Tongue (tissue), 2 donors: Measurements from ENCODE around the gene CD164. TPM values are rescaled to one million over a fixed set of nuclear protein-coding genes. Genes with fewer than 3 reads are reported as not detected.
"Not testable (repeated sequence)": the region's sequence is repeated elsewhere in the genome, so short reads cannot be mapped to it uniquely, and the experiment has no call there.

Experiments used
- DNase-seq: peaks from one replicate; pipeline ENCODE4 v3.0.0-alpha.2; 2015
- total RNA-seq: library from RNA; depleted of rRNA; stranded (reverse); fragments of >200 nt; gene quantifications from one replicate; pipeline ENCODE4 v1.2.3, GENCODE V29; 2014

The CD164 gene
- total RNA-seq, 1 donor from 2014 or later: 203 TPM

DNA sequence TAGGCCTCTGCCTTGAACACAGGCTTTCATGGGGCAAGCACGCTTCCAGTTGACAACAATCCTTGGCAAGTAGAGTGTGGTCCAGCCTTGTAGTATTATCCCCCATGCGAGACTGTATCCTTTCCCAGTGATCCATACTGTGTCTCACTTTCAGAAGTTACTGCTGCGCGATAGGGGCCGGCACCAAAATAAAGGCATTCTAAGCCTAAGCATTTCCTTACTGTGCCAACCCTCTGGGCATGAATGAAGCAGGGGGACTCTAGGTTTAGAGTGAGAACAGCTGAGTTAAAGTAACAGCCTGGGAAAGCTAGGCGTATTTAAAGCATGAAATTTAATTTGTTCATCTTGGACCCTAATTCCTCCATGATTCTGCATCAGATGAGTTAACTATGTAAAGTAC is 39.4 kb downstream of the CD164 start:
- DNase-seq: peak; percentile 89

DNA sequence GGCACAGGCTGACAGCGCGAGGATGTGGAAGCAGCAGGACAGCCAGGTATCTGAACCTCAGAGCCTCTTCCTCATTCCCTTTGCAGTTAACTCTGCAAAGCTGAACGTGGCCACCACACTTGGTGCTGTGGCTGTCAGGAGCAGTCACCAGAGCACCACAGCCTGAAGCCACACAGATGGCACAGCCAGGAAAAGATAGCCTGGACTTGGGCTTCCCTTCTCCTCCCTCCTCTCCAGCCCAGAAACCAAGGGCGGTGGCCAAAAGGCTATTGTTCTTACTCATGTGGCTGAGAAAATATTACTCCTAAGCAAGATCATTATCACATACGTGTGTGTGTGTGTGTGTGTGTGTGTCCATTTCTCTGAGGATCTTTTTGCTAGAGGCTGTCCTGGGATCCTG is 39.8 kb downstream of the CD164 start:
- no peak for DNase-seq

DNA sequence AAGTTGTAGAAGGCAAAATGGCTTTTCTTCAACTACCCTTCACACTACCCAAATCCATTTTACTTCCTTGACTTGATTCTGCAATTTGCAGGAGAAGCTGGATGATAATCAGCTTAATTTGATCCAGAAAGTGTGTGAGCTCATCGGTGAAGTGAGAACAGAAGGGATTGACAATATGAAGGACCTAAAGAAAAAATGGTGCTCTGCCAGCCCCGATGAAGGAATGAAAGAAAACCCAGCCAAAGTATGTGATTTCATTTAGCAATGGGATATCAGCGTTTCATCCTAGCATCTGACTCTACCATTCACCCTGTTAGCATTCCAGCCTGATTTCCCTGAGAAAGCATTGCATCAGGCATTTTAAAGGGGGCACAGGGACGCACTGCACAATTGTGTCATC is 41.5 kb downstream of the CD164 start:
- DNase-seq: peak; percentile 73

DNA sequence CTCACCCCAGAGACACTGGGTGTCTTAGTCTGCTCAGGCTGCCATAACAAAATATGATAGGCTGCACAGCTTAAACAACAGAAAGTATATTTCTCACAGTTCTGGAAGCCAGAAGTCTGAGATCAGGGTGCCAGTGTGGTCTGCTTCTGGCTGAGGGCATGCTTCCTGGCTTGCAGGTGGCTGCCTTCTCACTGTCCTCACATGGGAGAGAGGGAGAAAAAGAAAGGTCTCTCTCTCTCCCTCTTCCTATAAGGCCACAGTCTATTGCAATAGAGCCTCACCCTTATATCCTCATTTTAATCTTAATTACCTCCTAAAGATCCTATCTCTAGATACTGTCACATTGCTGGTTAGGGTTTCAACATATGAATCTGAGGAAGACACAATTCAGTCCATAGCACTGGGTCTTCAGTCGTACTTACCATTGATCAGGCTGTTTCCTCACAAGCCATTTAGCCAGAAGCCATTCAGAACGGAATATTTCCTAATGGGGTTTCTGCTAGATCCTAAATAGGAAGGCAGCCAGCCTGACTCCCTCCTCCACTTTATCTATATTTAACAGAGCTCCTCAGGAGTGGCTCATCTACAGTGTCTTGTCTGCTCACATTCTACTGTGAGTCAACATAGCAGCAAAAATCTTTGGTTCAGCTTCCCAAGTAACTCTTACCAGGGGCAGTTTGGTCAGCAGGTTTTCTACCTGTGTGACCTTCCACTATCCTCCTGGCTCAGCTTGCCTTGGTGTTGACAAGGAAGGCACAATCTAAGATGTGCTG is 42.2 kb downstream of the CD164 start:
- DNase-seq: no peak

DNA sequence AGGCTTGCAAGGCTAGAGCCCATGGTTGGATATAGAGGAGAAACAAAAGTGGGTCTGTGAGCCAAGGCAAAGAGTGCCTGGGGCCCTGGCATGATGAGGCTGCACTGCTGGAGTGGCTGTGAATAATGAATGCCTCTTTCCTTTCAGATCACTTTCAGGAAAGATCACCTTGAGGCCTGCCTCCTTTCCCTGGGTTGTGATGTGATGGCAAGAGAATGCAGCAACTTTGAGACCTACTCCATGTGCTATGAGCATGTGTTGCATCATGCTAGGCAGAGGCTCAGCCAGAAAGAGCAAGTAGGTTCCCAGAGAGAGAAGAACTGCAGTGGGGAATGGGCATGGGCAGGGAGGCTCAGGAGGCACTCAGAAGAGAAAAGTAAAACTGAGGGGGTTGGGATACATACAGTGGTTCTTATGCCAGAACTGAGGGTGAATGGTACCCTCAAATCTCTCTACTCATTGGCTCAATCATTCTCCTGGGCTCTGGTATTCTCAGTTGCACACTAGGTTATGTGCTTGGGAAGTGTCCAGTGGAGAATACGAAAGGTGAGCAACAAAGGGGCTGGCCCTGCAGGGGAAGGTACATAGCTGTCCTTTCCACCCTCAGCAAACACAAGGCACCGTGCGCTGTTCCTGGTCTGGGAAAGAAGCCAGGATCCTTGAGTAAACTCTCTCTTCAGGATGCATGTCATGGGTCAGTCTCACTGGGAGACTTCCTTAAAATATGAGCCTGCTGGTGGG is 45.9 kb downstream of the CD164 start:
- no peak for DNase-seq

DNA sequence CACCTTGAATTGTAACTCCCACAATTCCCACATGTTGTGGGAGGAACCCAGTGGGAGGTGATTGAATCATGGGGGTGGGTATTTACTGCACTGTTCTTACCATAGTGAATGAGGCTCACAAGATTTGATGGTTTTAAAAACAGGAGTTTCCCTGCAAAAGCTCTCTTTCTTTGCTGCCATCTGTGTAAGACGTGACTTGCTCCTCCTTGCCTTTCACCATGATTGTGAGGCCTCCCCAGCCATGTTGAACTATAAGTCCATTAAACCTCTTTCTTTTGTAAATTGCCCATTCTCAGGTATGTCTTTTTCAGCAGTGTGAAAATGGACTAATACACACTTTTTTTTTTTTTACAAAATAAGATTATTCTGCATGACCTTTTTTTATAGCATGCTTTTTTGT is 48.4 kb downstream of the CD164 start:
- not testable (repeated sequence) for DNase-seq

DNA sequence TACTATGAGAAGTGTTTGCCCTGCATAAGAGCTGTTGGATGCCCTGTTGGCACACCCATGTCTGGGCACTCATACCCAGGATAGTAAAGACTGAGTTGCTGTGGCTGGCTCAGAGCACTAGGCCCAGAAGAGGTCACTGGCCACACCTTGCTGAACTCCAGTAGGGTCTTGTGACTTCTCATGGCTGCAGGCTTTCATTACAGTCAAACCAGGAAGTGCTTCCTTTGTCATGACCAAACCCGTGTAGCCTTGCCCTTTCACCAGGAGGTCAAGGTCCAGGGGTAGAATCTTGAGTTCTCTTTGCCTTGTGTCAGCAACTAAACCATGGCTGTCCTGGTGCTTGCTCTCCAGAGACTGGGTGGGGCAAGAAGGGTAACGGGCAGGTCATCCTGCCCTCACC is 49.5 kb downstream of the CD164 start:
- DNase-seq: no peak

DNA sequence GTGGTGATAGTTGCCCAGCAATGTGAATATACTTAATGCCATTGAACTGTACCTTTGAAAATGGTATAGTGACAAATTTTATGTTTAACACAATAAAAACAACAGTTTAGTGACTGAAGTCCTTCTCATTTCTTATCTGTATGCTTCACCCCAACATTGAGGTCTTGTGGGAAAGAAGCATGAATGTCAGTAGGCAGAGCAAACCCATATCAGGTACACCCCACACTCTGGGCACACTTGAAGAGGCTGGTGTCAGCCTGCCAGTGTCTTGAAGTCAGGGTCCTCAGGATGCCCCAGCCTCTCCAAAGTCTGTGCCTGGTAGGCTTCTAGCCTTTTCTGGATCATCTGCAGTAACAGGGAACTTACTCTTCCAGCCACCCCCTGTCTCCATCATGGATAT is 51.2 kb downstream of the CD164 start:
- no peak for DNase-seq

DNA sequence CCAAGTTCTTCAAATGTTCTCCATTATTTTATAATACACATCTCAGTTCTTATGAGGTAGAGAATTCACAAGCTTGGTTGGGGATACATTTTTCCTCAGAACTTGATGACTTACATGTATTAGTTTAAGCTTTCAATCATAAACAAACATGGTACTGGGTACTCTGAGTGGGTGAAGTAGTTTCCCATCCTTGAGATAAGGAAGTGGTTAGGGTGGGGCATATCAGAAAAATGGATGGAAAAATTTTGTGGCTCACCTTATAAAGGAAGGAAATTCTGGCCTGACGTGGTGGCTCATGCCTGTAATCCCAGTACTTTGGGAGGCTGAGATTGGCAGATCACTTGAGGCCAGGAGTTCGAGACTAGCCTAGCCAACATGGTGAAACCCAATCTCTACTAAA is 52.0 kb downstream of the CD164 start:
- DNase-seq: no peak

DNA sequence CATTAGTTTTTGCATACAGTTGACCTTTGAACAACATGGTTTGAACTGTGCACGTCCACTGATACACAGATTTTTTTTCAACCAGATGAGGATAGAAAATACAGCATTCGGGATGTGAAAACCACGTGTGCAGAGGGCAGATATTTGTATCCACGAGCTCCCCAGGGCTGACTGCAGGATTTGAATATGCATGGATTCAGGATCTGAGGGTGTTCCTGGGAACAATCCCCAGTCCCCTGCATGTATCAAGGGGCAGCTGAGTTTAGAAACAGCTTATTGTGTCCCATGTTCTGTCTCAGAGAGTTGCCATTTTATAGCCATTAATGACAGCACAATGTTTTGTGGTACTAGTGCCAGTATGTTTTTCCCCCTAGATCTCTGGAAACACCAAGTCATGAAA is 53.6 kb downstream of the CD164 start:
- no peak for DNase-seq

DNA sequence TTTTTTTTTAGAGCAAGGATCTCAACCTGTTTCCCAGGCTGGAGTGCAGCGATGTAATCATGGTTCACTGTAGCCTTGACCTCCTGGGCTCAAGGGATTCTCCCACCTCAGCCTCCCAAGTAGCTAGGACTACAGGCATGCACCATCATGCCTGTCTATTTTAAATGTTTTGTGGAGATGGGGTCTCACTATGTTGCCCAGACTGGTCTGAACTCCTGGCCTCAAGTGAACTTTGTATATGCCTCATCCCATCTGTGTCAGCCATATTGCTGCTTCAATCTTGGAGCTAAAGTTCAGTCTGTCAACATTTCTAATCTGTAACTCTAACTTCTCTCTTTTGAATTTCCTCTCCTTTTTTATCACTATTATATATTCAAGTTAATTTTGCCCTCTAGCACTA is 54.3 kb downstream of the CD164 start:
- DNase-seq: no peak

DNA sequence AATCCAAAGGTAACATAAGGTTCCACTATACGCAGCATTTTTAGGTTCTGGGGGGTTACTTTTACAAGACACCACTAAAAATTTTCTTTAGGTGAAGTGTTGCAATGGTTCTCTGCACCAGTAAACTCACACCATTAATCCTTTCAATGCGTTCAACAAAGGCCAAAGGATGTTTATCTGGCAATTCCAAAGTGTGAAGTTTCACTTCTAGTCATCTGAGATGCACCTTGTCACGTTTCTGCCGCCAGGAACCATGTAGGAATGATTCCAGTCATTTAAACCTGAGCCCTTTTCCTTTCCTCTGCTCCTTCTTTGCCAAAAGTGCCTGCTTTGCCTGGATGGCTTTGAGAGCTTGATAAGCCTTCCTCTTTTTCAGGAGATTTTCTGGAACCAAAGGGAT is 54.8 kb downstream of the CD164 start:
- DNase-seq: no peak

DNA sequence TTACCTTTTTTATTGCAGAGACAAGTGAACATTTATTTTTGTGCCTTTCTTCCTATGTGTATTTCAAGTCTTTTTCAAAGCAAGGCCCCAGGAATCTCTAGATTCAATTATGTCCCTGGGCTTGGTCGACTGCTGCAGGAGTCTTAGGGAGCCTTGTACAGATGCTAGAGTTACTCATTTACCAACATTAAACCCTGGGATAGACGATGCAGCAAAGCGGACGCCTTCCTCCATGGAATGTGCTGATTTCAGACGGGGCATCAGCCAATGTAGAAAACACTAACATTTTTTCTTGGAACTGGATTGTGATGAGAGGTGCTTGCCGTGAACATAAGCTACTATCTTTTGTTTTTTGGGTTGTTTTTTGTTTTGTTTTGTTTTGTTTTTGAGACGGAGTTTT is 55.9 kb downstream of the CD164 start:
- DNase-seq: no peak

DNA sequence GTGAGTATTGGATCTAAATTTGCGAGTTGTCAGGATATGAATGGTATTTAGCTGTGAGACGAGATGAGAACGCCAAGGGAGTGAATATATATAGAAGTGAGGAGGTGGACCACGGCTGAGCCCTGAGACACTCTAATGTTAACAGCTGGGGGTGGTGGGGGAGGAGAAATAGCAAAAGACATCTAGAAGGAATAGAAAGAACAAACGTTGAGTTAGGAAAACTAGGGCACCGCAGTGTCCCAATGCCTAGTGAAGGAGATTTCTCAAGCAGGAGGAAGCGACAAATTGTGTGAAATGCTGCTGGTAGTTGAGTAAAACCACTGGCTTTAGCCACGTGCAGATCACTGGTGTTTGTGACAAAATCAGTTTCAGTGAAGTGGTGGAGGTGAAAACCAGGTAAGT is 56.9 kb downstream of the CD164 start:
- no peak for DNase-seq

DNA sequence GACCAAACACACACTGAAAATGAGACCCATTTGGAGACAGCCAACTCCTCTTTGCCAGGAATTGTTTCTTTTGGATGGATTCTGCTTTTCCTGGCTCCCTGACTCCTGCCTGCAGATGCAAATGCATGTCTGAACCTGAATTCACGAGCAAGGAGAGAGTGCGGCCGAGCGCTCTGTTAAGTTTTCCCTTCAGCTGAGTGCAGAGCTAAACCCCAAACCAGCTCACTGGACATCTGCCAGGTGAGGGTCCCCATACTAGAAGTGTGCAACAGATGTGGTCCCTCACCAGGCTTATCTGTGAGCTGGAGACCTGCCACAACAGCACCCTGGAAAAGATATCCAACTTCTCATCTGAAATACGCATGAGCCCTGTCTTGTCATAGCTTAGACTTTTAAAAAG is 59.0 kb downstream of the CD164 start:
- DNase-seq: peak; percentile 71

DNA sequence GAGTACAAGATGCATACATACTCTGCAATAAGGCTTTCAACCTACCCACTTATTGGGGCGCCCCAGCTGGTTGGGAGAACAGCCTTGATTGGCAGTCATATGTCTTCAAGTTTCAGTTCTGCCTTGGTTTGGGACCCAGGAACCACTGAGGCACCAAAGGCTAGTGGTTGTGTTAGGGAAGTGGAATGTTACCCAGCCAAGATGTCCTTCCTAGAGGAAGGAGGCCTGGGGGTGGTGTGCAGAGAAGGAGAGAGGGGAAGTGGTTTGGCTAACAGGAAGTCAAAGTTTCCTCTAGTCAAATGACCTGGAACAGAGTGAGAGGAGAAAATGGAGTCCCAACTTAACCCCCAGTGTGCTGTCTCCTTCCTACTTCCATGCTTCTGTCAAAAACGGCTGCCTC is 59.4 kb downstream of the CD164 start:
- no peak for DNase-seq

DNA sequence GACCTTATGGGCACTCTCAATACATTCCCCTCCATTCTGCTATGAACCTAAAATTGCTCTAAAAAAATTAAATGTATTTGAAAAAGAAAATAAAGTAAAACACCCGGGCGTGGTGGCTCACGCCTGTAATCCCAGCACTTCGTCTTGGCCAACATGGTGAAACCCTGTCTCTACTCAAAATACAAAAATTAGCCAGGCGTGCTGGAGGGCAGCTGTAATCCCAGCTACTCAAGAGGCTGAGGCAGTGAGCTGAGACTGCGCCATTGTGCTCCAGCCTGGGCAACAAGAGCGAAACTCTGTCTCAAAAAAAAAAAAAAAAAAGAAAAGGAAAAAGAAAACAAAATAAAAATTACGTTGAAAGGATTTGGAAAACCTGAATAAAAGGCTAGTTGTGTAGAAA is 60.5 kb downstream of the CD164 start:
- no peak for DNase-seq

DNA sequence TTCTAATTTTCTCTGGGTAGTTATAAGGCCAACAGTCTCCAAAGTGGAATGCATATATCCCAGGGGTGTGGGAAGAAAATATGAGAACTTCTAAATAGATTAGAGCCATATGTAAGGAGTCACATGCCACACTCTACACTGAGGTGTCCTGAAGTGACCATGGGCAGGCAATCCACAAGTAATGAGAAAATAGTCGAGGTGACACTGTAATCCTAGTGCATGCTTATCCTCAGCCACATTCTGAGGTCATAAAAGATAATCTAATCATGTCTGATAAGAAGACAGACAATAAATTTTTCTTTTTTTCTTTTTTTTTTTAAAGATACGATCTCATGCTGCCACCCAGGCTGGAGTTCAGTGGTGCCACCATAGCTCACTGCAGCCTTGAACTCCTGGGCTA is 62.2 kb downstream of the CD164 start:
- DNase-seq: no peak

DNA sequence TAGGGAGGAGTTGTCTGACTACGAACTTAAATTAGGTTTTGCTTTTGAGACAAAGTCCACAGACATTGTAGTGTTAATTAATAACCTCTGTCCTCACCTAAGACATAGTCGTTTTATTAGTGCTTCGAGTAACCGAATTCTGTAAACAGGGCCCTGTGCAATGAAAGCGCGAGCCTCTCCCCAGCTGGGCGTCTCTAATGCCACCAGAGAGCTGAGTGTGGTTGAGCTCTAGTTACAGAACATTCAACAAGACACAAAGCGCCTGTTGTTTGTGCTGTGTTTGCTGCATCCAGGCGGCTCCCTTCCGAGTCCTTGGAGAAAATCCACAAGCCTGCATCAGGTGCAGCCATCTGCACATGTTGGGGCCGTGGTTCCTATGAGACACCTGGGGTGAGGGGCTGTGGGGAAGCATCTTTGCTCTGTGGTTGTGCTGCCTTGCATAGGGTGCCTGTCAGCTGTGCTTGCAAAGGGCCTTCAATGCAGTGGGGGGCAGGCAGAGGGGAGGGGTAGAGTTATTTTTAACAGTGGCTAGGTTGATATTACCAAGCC is 63.9 kb downstream of the CD164 start:
- peak; percentile 85 for DNase-seq

DNA sequence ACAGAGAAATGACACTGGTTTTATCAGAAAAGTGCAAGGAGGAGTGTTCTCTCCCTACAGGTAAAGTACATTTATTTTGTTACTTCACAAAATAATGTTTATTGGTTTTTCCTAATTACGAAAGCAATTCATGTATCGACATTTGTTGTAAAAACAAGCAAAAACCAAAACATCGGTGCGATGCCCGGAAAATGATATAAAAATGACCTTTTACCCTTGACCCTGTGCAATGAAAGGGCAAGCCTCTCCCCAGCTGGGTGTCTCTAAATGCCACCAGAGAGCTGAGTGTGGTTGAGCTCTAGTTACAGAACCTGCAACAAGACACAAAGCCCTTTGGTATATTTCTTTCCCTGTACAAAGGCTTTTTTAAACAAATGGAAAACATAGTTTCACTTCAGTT is 65.4 kb downstream of the CD164 start:
- DNase-seq: no peak
